Kidney (tissue), 14 donors: ENCODE results near the gene PRELP. TPM values are rescaled to one million over a fixed set of nuclear protein-coding genes. Genes with fewer than 3 reads are reported as not detected.

Experiments
- DNase-seq, 5 donors: peaks; one replicate each; pipeline ENCODE4 v3.0.0-alpha.2; 2013 to 2020
- FAIRE-seq: peaks from 2 replicates; lab custom pipeline; 2012; peaks lifted over from hg19 to GRCh38; lab: Jason Lieb, UNC
- H3K27ac ChIP-seq, 2 donors: one replicate each; pipeline ENCODE4 v1.7.0; 2013; ENCODE audit warnings: low read depth in 2 of 2, low read length in 2 of 2, inconsistent platforms in 1 of 2
- H3K27me3 ChIP-seq: one replicate; pipeline ENCODE4 v1.7.1; 2013; ENCODE audit warnings: low read length, inconsistent platforms; ENCODE audit not compliant: control insufficient read depth, insufficient read depth
- H3K36me3 ChIP-seq, 3 donors: one replicate each; pipeline versions ENCODE4 v1.7.0 to v1.7.1; 2013; ENCODE audit warnings: low read length in 3 of 3, control low read depth in 1 of 3, inconsistent platforms in 1 of 3; ENCODE audit not compliant: insufficient read depth in 3 of 3, control insufficient read depth in 2 of 3
- H3K4me1 ChIP-seq, 3 donors: one replicate each; pipeline versions ENCODE4 v1.7.0 to v1.7.1; 2013; ENCODE audit warnings: low read length in 3 of 3, inconsistent platforms in 1 of 3, low read depth in 1 of 3; ENCODE audit not compliant: control insufficient read depth in 2 of 3, insufficient read depth in 2 of 3
- H3K4me3 ChIP-seq, 3 donors: one replicate each; pipeline versions ENCODE4 v1.7.0 to v1.8.1; 2013; ENCODE audit warnings: low read length in 3 of 3, control low read depth in 1 of 3, inconsistent platforms in 1 of 3
- H3K9ac ChIP-seq, 3 donors: one replicate each; pipeline versions ENCODE4 v1.7.0 to v1.7.1; 2013; ENCODE audit warnings: low read length in 3 of 3, control low read depth in 1 of 3, inconsistent platforms in 1 of 3
- H3K9me3 ChIP-seq, 3 donors: one replicate each; pipeline versions ENCODE4 v1.7.0 to v1.7.1; 2013; ENCODE audit warnings: low read length in 3 of 3, control low read depth in 1 of 3, inconsistent platforms in 1 of 3; ENCODE audit not compliant: control insufficient read depth in 2 of 3, insufficient read depth in 1 of 3
- intact Hi-C: fragments of 100-400 bp; cut with DNase I; formaldehyde crosslinking; loops from one replicate; pipeline ENCODE4 v1.11.1; 2022
- polyA plus RNA-seq: library from polyadenylated mRNA; stranded (reverse); fragments of 350-450 nt; fragmentation: Illumina TruSeq; extraction: RNeasy Lipid Tissue Mini Kit (QIAGEN cat#74804); gene quantifications from one replicate; pipeline ENCODE4 v1.2.3, GENCODE V29; 2014; ENCODE audit warnings: low read depth, low replicate concordance; ENCODE audit not compliant: insufficient read depth
- total RNA-seq: library from RNA; stranded (reverse); fragmentation: NEBNext Ultra II Directional; extraction: Animal tissue kit (Norgen Biotek cat#: 25700); gene quantifications from one replicate; pipeline ENCODE4 v1.2.1, GENCODE V29; 2021
- TF ChIP-seq, protein P1 (sequence below): IDR thresholded peaks from 3 replicates; pipeline ENCODE4 v1.5.1; 2012; ENCODE audit warnings: mild to moderate bottlenecking, moderate library complexity, borderline replicate concordance; ENCODE audit not compliant: insufficient read depth; ENCODE audit errors: extremely low read depth
- donor health status: control.
- donor health status: control.
- donor health status: control.
- donor health status: control.
- donor health status: control.
- donor health status: DM: yes; HTN: yes; CAD: no.
- donor health status: Normal renal cell carcinoma (clear cell type).

PRELP gene
- total and polyA plus RNA-seq, 2 donors from 2014 or later, result 9.5 to 24.5 TPM

DNA sequence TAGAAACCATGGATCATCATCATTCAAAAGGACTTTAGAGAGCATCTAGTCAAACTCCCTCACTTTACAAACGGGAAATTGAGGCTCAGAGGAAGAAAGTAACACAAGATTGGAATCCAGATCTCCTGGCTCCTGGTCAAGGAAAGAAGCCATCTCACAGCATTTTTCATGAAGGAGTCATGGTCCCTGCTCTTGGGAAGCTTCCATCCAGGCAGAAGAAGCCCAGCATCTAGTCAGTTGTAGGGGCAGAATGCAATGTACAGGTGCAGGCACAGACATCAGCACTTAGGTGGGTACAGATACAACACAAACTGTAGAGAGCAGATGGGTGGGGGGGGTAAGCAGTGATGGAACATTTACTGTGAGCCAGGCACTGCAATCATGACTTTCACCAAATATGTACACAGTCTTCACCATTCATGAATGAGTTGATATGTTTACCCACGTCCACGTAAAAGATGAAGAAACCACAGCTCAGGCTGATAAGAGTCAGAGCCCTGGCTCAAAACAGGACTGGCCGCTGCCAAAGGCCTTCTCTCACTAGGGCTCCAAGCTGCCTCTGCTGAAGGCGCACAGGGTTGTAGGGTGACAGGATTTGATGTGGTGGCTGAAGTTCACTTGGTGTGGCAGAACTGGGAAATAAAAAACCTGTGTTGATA lies 62.3 kb downstream of the PRELP start:
- intact Hi-C loops, result no loop called here
- Histone ChIP-seq H3K4me1 (no peaks in the 10 kb centered on the region), H3K9me3 (no peaks in the 10 kb centered on the region), H3K27ac (no peak overlapping the region), H3K9ac (no peak overlapping the region), H3K27me3 (no peaks in the 10 kb centered on the region), H3K4me3 (no peak overlapping the region), H3K36me3 (no peaks in the 10 kb centered on the region)
- TF ChIP-seq, protein P1, sequence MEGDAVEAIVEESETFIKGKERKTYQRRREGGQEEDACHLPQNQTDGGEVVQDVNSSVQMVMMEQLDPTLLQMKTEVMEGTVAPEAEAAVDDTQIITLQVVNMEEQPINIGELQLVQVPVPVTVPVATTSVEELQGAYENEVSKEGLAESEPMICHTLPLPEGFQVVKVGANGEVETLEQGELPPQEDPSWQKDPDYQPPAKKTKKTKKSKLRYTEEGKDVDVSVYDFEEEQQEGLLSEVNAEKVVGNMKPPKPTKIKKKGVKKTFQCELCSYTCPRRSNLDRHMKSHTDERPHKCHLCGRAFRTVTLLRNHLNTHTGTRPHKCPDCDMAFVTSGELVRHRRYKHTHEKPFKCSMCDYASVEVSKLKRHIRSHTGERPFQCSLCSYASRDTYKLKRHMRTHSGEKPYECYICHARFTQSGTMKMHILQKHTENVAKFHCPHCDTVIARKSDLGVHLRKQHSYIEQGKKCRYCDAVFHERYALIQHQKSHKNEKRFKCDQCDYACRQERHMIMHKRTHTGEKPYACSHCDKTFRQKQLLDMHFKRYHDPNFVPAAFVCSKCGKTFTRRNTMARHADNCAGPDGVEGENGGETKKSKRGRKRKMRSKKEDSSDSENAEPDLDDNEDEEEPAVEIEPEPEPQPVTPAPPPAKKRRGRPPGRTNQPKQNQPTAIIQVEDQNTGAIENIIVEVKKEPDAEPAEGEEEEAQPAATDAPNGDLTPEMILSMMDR, result no peak
- DNase-seq (no peak), FAIRE-seq (no peak)

DNA sequence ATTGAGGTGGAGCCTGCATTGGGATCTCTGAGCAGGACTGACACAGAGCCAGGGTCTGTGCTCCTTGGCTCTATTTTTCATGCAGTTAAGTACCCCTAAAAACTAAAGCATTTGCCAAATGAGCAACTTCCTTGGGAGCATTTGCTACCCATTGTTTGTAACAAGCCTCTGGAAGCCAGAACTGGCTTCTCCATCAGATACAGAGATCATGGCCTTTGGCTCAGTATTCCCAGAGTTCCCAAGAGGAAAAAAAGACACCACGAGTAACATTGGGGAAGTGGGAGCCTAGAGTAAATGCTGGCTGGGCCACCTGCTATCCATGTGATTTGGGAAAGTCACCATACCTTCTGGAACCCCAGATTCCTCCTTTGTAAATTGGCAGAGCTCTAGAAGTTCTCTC lies 63.1 kb downstream of the PRELP start:
- intact Hi-C loops, result no loop called here
- Histone ChIP-seq H3K9ac (no peak overlapping the region), H3K9me3 (no peaks in the 10 kb centered on the region), H3K36me3 (no peaks in the 10 kb centered on the region), H3K27ac (no peak overlapping the region), H3K4me3 (no peak overlapping the region), H3K27me3 (no peaks in the 10 kb centered on the region), H3K4me1 (no peaks in the 10 kb centered on the region)
- FAIRE-seq, result no peak
- TF ChIP-seq, protein P1, result no peak
- no peak for DNase-seq

DNA sequence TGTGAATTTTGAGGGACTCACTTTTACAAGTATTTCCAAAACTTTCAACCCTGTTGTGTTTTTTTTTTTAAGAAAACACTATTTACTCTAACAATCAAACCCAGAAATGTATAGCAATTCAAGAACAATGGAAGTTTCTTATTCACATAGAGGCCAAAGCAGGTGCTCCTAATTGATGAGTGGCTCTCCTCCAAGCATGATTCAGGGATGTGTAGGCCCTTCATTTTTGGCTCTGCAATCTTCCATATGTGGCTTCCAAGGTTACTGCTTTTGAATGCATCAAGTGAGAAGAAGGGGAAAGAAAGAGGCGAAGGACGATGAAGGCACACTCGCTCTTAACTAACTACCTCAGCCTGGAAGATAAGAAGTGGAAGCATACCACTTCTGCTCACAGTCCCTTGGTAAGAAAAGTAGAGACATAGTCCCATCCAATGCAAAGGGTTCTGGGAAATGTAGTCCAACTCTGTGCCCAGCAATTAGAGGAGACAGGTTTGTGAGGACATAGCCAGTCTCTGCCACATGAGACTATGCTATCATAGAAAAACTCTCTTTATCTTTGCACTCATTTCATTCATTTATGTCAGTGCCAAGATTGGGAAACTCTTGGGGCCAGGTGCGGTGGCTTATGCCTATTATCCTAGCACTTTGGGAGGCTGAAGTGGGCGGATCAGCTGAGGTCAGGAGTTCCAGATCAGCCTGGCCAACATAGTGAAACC lies 64.4 kb downstream of the PRELP start:
- intact Hi-C loops, result no loop called here
- FAIRE-seq (no peak), DNase-seq (no peak)
- Histone ChIP-seq H3K27me3 (no peaks in the 10 kb centered on the region), H3K9me3 (no peaks in the 10 kb centered on the region), H3K4me1 (no peaks in the 10 kb centered on the region), H3K36me3 (no peaks in the 10 kb centered on the region), H3K27ac (no peak overlapping the region), H3K9ac (no peak overlapping the region), H3K4me3 (no peak overlapping the region)
- TF ChIP-seq, protein P1, result no peak

Other genes with a start within 250 kb of the PRELP start
- gene CHIT1, start 246.1 kb upstream of the PRELP start, total RNA-seq, result 1.1 TPM
- not detected for gene CHIT1, start 246.1 kb upstream of the PRELP start, polyA plus RNA-seq
- gene BTG2, start 170.3 kb upstream of the PRELP start, total RNA-seq, result 59.9 TPM
- 156 TPM for gene BTG2, start 170.3 kb upstream of the PRELP start, polyA plus RNA-seq
- gene FMOD, start 124.7 kb upstream of the PRELP start, total RNA-seq, result 22.3 TPM
- 7.0 TPM for gene FMOD, start 124.7 kb upstream of the PRELP start, polyA plus RNA-seq
- gene OPTC, start 18.3 kb downstream of the PRELP start, total RNA-seq, result not detected
- gene OPTC, start 18.3 kb downstream of the PRELP start, polyA plus RNA-seq, result not detected
- gene ATP2B4, start 151.0 kb downstream of the PRELP start, total RNA-seq, result 67.4 TPM
- 19.7 TPM for gene ATP2B4, start 151.0 kb downstream of the PRELP start, polyA plus RNA-seq